Stimulated activated naive CD8-positive, alpha-beta T cell treated with anti-CD3 and anti-CD28 coated beads, Interleukin-15, Interleukin-2, amounts not matched to agents 100 U/mL and 50 U/mL, for 24 hours (primary cell): ENCODE data around the gene AGAP9.
A peak's percentile ranks its signal among the peaks of the same experiment; 100 is the strongest.
"Not testable (repeated sequence)": the region's sequence is repeated elsewhere in the genome, so short reads cannot be mapped to it uniquely, and the experiment has no call there.

Experiments used
- ATAC-seq: fragments of 150-1000 bp; cut with Tn5 transposase; one replicate; pipeline ENCODE4 v1.10.0; 2021
- DNase-seq: peaks from one replicate; pipeline ENCODE4 v3.0.0; 2021

Gene AGAP9

GRCh38 chr10:47523475-47523874 is at the start of gene AGAP9:
AGAP9 (minus strand) TSS chr10:47523638; CDS start chr10:47523526, 112 bp downstream.
- not testable (repeated sequence) for DNase-seq, ATAC-seq

DNA sequence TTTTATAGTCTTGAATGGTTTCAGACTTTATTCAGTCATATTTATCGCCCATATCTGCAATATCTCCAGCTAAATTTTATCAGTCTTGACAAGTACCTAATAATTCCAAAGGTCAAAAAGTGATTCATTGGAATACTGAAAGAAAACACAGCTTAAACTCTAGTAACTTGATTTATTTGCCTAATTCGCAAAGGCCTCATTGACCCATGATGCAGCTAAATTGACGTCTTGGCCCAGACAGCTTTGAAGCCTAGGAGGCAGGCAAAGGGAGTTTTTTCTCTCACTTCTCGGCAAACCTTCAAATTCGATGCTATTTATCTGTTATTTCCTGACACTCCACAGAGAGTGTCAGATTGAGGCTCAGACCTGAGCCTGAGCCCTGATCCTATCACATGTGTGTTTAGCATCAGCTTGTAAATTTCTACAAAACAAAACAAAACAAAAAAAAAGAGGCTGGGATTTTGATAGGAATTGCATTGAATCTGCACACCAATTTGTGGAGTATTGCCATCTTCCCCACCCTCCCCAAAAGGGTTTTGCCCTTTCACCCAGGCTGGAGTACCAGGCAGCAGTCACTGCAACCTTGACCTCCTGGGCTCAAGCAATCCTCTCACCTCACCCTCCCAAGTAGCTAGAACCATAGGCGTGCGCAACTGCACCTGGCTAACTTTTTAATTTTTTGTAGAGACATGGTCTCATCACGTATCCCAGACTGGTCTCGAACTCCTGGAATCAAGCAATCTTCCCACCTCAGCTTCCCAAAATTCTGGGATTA is 47.9 kb upstream of the AGAP9 start:
- ATAC-seq, DNase-seq: not testable (repeated sequence)

DNA sequence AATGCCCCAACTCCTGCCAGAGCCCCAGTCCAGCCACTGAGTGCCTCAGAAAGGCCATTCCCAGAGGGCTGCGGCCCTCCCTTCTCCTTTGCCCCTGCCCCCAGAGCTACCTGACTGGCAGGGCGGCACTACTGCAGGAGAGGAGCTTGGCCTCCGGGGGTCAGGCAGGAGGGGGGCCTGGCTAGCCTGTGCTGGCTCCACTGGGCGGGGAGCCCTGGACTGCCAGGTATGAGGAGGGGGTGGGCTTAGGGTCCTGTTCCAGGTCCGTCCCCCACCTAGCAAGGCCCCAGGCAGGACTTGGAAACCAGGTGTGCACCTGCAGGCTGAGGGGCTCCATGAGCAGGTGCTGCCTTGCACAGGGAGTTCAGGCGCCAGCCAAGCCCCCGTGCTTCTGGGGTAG is 43.3 kb upstream of the AGAP9 start:
- peak; percentile 17 for ATAC-seq
- DNase-seq = not testable (repeated sequence)

- not testable (repeated sequence) for DNase-seq
- ATAC-seq = peak; percentile 45
These were observed 42.8 kb upstream of the AGAP9 start for GRCh38 chr10:47566108-47566699.

DNA sequence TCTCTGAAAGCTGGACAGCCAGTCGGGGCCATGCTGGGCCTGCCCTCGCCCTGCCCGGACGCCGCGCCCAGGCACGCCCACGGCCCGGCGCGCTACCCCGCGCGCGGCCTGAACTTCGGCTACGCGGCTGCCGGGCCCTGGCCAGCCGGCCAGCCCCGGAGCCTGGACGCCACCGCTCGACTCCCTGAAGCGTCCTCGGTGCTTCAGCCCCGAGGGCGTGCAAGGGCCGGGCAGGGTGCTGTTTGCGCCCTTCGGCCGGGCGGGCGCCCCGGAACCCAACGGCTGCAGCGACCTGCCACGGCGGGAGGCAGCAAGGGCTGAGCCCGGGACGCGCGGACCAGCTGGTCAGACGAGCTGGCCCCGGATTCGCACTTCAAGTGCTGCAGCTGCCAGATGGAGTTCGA is 42.1 kb upstream of the AGAP9 start:
- peak; percentile 37 for ATAC-seq
- not testable (repeated sequence) for DNase-seq

GRCh38 chr10:47564953-47565352 is 41.5 kb upstream of the AGAP9 start:
- not testable (repeated sequence) for ATAC-seq, DNase-seq

DNA sequence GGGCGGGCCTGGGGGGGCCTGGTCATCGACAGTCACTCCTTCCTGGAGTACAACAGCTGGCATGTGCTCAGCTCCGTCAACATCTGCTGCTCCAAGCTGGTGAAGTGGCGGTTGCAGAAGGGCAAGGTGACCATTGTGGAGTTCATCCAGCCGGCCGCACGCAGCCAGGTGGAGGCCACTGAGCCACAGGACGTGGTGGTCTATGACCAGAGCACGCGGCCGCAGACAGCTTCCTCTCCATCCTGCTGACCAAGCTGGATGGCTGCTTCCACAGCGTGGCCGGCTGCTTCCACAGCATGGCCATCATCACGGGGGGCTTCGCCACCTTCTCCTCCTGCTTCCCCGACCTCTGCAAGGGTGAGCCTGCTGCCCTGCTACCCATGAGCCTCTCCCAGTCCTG is 40.9 kb upstream of the AGAP9 start:
- ATAC-seq = not testable (repeated sequence)

GRCh38 chr10:47560452-47560851 is 37.0 kb upstream of the AGAP9 start:
- not testable (repeated sequence) for ATAC-seq, DNase-seq

More for the DNA sequence above, 40.9 kb upstream of the AGAP9 start:
- DNase-seq = not testable (repeated sequence)

DNA sequence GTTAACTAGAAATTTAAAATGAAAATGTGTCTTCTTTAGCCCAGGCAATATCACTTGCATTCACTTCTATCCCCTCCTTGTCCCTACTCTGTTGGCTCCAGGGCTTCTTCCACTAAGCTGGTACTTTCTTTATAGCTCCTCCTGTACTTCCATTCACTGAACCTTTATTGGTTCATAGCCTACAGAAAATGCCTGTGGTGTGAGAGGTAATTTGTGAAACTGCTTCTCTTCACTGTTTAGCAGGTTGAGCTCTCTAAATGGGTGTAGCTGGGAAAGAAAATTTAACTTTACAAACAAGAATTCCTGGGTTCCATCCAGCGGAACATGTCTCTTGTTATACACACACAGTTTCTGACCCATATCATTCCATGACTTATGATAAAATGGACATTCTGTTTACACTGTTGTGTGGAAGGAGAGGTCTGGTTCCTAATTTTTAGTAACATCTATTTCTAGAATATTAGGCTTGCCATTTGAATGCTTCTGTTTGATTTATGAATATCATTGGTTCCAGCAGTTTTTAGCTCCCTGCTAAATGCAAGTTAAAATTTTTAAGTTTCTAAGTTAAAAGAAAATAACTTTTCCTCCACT is 36.4 kb upstream of the AGAP9 start:
- not testable (repeated sequence) for DNase-seq, ATAC-seq

DNA sequence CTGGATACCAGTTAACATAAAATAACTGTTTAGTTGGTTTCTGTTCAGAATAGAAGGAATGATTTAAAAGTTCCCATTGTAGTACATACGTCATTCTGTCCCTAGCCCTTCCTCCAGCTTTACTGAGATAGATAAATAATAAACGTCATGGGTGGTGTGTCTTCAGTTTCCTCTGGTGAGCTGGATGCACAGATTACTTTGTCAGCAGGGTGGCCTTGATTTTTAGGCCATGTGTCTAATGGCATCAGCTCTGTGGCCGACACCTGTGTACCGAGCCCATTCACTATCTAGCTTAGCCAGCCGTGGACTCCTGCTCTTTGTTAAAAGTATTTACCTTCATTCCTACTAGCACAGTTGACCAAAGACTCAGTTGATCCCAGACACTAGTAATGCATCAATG is 34.7 kb upstream of the AGAP9 start:
- not testable (repeated sequence) for ATAC-seq, DNase-seq

GRCh38 chr10:47557616-47558015 is 34.2 kb upstream of the AGAP9 start:
- not testable (repeated sequence) for ATAC-seq, DNase-seq

DNA sequence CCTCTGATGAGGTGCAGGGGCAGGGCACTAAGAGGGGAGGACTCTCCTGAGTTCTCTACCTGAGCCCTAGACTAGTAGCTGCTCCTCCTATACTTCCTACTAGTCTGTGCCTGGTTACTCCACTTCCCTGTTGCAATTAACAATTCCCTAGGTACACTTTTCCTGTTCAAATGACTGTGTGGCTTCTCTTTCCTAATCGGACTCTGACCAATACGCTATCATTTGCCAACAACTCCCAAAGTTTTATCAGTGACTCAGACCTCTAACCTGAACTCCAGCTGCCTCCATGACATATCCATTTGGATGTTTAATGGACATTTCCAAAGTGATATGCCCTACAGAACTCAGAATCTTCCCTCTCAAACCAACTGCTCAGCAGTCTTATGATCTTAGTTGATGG is 31.9 kb upstream of the AGAP9 start:
- not testable (repeated sequence) for DNase-seq, ATAC-seq

GRCh38 chr10:47554552-47554951 is 31.1 kb upstream of the AGAP9 start:
- not testable (repeated sequence) for DNase-seq, ATAC-seq

DNA sequence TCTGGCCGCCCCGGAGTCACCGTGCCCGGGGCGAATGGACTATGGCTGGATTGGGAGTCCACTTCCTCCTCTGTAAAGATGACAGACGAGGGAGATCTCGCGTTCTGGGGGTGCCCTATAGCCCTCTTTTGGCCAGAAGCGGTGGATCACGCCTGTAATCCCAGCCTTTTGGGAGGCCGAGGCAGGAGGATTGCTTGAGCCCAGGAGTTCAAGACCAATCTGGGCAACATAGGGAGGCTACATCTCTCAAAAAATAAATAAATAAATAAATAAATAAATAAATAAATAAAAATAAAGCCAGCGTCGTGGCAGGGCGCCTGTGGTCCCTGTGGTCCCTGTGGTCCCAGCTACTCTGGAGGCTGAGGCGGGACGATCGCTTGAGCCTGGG is 30.4 kb upstream of the AGAP9 start:
- not testable (repeated sequence) for ATAC-seq, DNase-seq

GRCh38 chr10:47553214-47553859 is 29.9 kb upstream of the AGAP9 start:
- ATAC-seq = peak; percentile 92
- DNase-seq = peak; percentile 83

DNA sequence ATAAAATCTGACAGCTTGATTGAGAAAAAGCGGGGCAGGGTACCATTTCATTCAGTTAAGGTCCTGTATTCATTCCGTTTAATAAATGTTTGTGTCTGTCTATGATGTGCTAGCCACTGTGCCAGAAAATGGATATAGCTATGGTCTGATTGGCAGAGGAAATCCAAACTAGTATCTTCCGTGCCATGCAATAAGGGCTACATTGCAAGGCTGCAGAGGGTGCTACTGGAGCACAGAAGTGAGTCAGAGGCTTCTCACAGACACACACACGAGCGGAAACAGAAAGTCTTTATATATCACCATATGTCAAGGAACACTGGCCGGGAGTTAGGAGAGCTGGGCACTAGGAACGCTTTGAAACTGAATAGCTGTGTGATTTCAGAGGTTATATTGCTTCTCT is 29.3 kb upstream of the AGAP9 start:
- DNase-seq = peak; percentile 32
- ATAC-seq = peak; percentile 78

DNA sequence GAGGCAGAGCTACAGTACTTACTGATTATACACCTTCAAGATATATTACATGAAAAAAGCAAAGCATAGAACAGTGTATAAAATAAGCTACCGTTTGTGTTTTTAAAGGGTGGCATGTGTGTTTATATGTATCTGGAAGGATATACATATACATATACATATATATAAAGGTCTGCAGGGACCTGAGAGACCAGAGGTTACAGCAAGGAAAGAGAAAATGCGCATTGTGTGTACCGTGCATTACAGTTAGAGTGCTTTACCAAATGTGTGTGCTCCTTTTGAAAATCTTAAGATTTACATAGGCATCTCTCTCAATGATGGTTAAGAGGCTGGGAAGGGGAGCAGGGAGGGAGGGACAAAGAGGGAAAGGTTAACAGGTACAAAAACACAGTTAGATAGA is 23.8 kb upstream of the AGAP9 start:
- DNase-seq, ATAC-seq: not testable (repeated sequence)

GRCh38 chr10:47536430-47536829 is 13.0 kb upstream of the AGAP9 start:
- not testable (repeated sequence) for DNase-seq, ATAC-seq

DNA sequence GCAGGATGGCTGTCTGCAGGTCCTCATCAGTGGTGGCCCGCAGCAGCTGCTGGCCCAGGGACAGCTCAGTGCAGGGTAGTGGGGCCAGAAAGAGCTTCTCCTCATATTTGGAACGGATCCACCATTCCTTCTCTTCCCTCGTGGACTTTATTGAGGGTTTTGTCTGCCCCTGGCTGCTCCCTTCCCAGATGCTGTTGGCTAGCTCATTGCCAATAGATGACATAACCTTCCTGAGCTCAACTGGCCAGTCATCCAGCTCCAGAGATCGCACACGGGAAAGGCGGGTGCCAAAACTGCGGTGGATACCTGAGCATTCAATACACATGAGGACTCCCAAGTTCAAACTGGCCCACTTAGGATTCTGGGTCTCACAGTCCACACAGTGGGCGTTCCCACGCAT is 21.1 kb downstream of the AGAP9 start:
- not testable (repeated sequence) for DNase-seq, ATAC-seq

- ATAC-seq = not testable (repeated sequence)
These were observed 29.2 kb downstream of the AGAP9 start for GRCh38 chr10:47494226-47494625.

DNA sequence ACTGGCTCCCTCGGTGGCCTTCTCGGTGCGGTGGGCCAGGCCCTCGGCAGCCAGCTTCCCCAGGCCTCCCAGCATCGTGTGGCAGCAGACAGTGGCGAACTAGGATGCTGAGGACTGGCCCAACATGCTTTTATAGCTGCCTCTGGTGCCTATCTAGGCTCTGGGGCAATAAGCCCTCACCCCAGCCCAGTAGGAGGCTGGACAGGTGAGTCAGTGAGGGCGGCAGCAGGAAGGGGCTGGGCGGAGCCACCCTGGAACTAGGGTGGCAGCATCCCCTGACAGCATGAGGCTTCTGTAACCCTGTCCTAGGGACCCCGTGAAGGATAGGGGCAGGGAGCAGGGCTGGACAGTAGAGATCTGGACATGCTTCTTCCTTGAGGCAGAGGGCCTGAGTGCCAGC is 31.8 kb downstream of the AGAP9 start, which contains the start of gene FAM25G:
TSS of gene FAM25G (minus strand) at position 101 of the 400 bp plus-strand sequence. CDS start at position 75, 26 bp downstream.
- not testable (repeated sequence) for ATAC-seq, DNase-seq

More at GRCh38 chr10:47494226-47494625, 29.2 kb downstream of the AGAP9 start:
- DNase-seq = not testable (repeated sequence)

DNA sequence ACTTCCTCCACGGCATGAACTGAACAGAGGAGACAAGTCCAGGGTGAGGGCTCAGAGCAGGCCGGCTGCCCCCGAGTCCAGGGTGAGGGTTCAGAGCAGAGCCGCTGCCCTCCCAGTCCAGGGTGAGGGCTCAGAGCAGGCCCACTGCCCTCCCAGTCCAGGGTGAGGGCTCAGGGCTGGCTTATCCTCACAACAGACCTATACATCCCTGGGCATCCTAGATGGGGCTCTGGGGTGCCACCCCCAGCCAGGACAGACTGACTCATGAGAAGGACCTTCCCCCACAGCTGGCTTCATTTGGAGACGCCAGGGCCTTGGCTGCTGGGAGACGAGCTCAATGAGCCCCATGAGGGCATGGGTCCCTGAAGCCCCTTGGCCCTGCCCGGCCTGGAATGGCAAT is 33.8 kb downstream of the AGAP9 start:
- ATAC-seq = not testable (repeated sequence)

More for the DNA sequence above, 33.8 kb downstream of the AGAP9 start:
- DNase-seq = not testable (repeated sequence)
